Prostate gland (tissue), 2 donors: ENCODE data around the gene LRRC53. TPM values are rescaled to one million over a fixed set of nuclear protein-coding genes. Genes with fewer than 3 reads are reported as not detected.

ENCODE experiments used
- DNase-seq: peaks from one replicate; pipeline ENCODE4 v3.0.0-alpha.2; 2019; ENCODE audit warnings: low spot score
- H3K27ac ChIP-seq, 2 donors: fragments of 200-600 bp; sonication (generic); 2 replicates each; pipeline ENCODE4 v1.5.1; 2017 to 2019
- H3K27me3 ChIP-seq: fragments of 200-600 bp; sonication (generic); replicated peaks from 2 replicates; pipeline ENCODE4 v1.5.1; 2019; ENCODE audit not compliant: insufficient read depth
- H3K36me3 ChIP-seq, 2 donors: fragments of 200-600 bp; sonication (generic); 1 replicate in 1 of 2; 2 replicates in 1 of 2; pipeline versions ENCODE4 v1.5.1 to v1.8.1; 2017 to 2019
- H3K4me1 ChIP-seq: fragments of 200-600 bp; sonication (generic); replicated peaks from 2 replicates; pipeline ENCODE4 v1.5.1; 2019
- H3K4me3 ChIP-seq, 2 donors: fragments of 200-600 bp; sonication (generic); 2 replicates each; pipeline ENCODE4 v1.5.1; 2017 to 2019
- H3K9me3 ChIP-seq: fragments of 200-600 bp; sonication (generic); 2 replicates; pipeline ENCODE4 v1.5.1; 2017
- CTCF ChIP-seq, 4 experiments: fragments of 200-600 bp in 2 of 4; fragments of 450-650 bp in 2 of 4; sonication (generic) in 2 of 4; IDR thresholded peaks; 1 replicate in 3 of 4; 2 replicates in 1 of 4; pipeline ENCODE4 v1.5.1; 2016 to 2019; ENCODE audit warnings: antibody characterized with exemption in 4 of 4, mild to moderate bottlenecking in 2 of 4, moderate library complexity in 2 of 4
- POLR2A ChIP-seq: fragments of 450-650 bp; IDR thresholded peaks from one replicate; pipeline ENCODE4 v1.6.1; 2016; ENCODE audit warnings: antibody characterized with exemption, mild to moderate bottlenecking
- POLR2AphosphoS5 ChIP-seq: sonication (generic); formaldehyde crosslinking; IDR thresholded peaks from one replicate; pipeline ENCODE4 v1.6.1; 2017; ENCODE audit warnings: antibody characterized with exemption
- WGBS: methylation state at CpG from one replicate; pipeline ENCODE4 v1.1.5; 2018; 5-methylcytosine and 5-hydroxymethylcytosine counted together
- intact Hi-C: fragments of 100-400 bp; cut with DNase I; formaldehyde crosslinking; loops from one replicate; pipeline ENCODE4 v1.14.2; 2022
- total RNA-seq, 2 donors: library from RNA; depleted of rRNA; stranded (reverse); fragments of >200 nt; gene quantifications; one replicate each; pipeline ENCODE4 v1.1.0, GENCODE V29; 2016

Gene LRRC53
- total RNA-seq, 2 donors from 2014 or later, result not detected

GRCh38 chr1:74423471-74423870, 88.9 kb downstream of the LRRC53 start:
- Histone ChIP-seq H3K4me1 (no peaks in the 10 kb centered on the region), H3K27me3 (no peaks in the 10 kb centered on the region), H3K4me3 (no peak overlapping the region), H3K9me3 (no peaks in the 10 kb centered on the region), H3K36me3 (no peaks in the 10 kb centered on the region), H3K27ac (no peak overlapping the region)
- intact Hi-C loops, result no loop called here
- DNase-seq, result no peak
- 96% methylated on average over 2 of the region's 2 CpGs for WGBS
- TF ChIP-seq POLR2A (no peak), CTCF (IDR thresholded peaks at IDR 0.05) (no peak), POLR2AphosphoS5 (no peak)

- Histone ChIP-seq H3K27me3 (no peaks in the 10 kb centered on the region), H3K4me1 (no peaks in the 10 kb centered on the region), H3K36me3 (no peaks in the 10 kb centered on the region), H3K27ac (no peak overlapping the region), H3K4me3 (no peak overlapping the region), H3K9me3 (no peaks in the 10 kb centered on the region)
- no peak for DNase-seq
- intact Hi-C loops, result no loop called here
- 69% methylated on average over 4 of the region's 4 CpGs for WGBS
- TF ChIP-seq POLR2A (no peak), POLR2AphosphoS5 (no peak), CTCF (IDR thresholded peaks at IDR 0.05) (no peak)
Measured at GRCh38 chr1:74422421-74423292, 89.8 kb downstream of the LRRC53 start.

GRCh38 chr1:74420467-74420866, 91.9 kb downstream of the LRRC53 start:
- no peaks in the 10 kb centered on the region for H3K4me1 ChIP-seq
- no peak overlapping the region for H3K4me3 ChIP-seq
- WGBS, result 67% methylated on average over 2 of the region's 2 CpGs
- H3K9me3 ChIP-seq, result no peaks in the 10 kb centered on the region
- no peak for TF ChIP-seq POLR2AphosphoS5
- TF ChIP-seq CTCF (IDR thresholded peaks at IDR 0.05), result no peak
- TF ChIP-seq POLR2A, result no peak
- H3K36me3 ChIP-seq, result no peaks in the 10 kb centered on the region
- H3K27ac ChIP-seq, result no peak overlapping the region
- intact Hi-C loops, result no loop called here
- no peak for DNase-seq
- no peaks in the 10 kb centered on the region for H3K27me3 ChIP-seq

Other genes with a start within 250 kb of the LRRC53 start
- gene ERICH3, start 161.2 kb upstream of the LRRC53 start, total RNA-seq, result 1 to 10 TPM in 1 of 2 donors, not detected in 1; 3.3 TPM
- gene CRYZ, start 220.4 kb upstream of the LRRC53 start, total RNA-seq, result 10 to 100 TPM; 21.2 to 41.9 TPM
- 10 to 100 TPM; 15.8 to 16.1 TPM for gene TYW3, start 220.5 kb upstream of the LRRC53 start, total RNA-seq